GM18870 (cell line): ENCODE measurements around the gene KCNMA1.

Source experiments
- ATAC-seq: cut with Tn5 transposase; IDR thresholded peaks from one replicate; pipeline ENCODE4 v1.9.1; 2021; ENCODE audit warnings: moderate library complexity; ENCODE audit not compliant: unreplicated experiment

KCNMA1 gene

DNA sequence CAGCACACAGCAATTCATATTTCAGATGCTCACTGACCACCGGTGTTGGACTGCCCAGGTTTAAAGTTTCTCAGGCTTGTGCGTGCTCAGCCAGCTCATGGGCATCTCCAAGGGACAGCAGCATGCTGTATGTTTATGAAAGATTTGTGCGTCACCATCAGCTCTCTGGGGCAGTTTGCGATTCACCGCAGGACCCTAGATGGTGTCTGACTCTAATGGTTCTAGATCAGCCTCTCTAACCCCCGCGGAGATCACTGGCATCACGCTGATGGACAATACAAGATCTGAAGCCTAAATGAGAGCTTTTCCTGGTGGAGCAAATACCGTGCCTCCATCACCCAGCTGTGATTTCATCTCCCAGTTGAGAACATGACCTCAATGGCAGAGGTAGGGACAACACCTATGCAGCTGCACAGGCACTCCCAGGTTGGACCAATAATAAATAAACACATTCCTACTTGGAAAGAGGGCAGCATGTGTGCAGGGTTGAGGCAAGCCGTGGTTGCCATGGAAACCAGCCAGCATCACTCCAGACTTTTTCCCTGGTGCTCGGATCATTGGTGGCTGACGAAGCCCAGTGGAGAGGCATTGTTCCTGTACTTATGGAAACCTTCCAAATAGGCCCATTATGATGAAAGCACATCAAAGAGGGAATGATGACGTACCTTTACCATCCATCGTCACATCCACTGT is 253.6 kb downstream of the KCNMA1 start:
- ATAC-seq, result no peak

DNA sequence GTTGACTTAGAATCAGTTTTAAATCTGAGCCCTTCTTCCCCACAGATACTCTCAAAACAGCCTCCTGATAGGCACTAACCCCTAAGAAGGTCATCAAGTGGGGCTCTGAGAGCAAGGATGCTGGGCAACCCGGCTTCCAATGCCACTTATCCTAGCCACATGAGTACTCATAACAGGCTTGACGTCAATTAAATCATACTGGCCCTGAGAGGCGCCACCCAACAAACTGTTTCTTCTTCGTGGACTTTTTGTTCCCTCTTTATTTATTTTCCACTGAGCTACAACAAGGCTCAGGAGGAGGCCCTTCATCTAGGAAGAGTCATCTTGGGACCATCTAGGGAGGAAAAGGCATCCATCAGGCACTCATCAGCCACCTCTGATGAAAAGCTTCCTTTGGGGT is 255.9 kb downstream of the KCNMA1 start:
- ATAC-seq, result no peak

- no peak for ATAC-seq
Observed at GRCh38 chr10:77380723-77381122, 256.9 kb downstream of the KCNMA1 start.

GRCh38 chr10:77380191-77380590 is 257.4 kb downstream of the KCNMA1 start:
- no peak for ATAC-seq

DNA sequence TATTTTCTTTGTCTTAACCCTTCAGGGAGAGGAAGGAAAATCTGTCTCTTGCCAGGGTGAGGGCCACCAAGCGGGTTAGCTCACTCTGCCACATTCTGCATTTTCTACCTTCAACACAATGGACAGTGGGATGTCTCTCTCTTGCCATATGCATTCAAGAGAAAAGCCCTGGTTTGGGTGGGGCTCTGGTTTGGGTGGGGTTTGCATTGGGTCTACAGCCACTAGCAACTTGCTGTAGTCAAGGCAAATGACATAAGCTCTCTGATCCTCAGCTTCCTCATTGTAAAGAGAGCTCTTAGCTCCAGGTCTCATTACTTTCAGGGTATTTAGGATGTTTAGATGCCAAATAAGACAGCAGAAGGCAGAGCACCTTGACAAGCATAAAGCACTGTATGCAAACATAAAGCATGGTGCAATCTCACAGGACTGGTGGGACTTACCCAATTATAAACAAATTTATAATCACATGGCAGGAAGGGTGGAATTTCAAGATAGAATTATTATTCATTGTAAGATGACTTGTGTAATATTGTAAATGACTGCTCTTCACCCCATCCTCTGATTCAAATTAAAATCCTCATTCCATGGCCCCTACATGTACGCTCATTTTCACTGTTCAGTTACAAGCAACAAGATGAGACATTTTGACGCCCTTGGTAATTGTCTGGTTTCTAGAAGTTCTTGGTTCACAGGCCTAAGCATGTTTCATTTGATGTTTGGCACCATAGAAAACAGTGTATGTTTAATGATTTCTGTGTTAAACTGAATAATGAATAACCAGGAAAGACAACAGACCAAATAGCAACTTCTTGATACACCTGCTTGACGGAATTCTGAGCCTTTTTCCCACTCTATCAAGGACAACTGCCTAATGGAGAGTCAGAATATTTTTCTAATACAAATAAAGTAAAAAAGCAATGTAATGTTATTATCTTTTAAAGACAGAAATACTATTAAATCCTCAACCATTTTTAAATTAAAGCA is 258.9 kb downstream of the KCNMA1 start:
- ATAC-seq, result no peak

DNA sequence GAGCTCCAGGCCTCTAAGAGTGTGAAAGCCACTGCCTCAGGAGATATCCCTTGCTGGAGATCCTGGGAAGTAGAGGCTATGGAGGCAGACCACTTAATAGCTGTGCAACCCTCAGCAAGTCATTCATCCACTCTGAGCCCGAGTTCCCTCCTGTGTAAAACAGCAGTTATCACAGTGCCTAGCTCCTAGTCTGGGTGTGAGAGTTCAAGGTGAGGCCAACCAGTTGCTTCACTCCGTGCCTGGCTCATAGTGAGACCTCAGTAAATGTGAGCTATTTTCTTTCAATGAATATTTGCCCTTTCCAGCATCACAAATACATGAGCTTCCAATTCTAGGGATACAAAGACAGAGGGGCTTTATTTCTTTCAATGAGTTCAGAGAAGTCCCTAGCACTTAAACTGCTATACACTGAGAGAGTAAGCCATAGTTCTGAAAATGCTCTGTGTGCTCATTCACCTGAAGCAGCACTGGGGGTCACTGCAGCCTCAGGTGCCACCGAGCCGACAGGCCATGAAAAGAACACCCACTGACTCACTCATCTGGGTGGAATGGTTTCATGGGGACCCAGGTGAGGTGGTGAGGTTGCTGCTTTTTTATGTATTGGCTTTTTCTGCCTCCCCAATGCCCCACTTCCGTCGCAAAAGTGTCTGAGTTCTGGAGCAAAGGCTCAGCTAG is 259.8 kb downstream of the KCNMA1 start:
- ATAC-seq, result no peak

DNA sequence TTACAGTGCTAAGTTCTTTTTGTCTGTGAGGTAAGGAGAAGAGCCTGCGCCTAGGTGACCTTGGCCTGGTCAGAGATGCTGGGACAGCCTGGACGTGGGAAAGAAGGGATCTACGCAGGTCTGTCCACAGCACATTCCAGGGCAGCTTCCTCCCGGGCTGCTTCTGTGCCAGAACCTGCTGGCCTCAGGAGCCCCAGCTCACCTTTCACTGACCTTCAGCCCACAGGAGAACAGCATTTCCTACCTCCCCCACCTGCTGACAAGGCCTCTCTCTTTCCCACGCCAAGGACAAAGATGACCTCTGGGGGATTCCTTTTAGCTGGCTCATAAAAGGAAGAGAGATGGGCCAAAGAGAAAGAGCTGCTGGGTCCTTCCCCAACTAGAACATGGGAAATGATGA is 260.6 kb downstream of the KCNMA1 start:
- ATAC-seq, result no peak

GRCh38 chr10:77374189-77374656 is 263.4 kb downstream of the KCNMA1 start:
- no peak for ATAC-seq

DNA sequence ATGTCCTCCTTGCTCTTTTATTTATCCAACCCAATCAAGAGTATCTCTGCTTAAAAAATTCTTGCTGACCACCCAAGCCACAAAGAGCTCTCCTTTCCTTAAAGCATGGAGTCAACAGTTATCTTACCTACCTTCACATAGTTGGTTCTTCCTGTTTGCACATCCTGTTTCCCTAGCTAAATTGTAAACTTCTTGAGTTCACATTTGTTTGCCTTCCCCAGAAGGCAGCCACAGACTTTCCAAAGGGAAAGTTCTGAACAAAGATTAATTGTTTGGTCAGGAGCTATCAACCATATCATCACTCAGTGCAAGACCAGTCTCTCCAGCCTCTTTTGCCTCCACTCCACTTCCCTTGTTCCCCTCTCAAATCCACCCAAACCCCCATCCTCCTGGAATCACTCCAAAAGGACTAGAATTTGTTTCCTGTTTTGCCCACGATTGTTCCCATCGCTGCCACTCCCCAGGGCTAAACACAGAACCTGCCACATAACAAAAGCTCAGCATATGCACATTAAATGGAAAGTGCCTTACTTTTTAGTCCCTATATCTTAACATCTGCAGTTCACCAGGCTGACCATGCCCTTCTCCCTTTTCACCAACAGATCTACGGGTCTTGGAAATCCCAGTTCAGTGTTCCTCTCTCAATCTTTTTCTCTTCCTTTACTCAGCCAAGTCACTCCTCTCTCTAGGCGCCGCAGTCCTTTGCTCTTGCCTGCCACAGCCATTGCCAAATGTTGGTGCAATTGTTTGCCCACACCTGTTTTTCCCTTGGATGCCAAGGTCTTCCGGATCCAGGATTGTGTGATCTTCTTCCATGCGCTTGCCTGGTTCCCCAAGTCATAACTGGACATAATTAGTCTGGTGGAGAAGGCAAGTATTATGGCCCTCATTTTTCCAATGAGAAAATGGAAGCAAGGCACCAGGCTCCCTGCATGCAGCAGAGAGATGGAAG is 265.5 kb downstream of the KCNMA1 start:
- ATAC-seq, result no peak

GRCh38 chr10:77371421-77371820 is 266.2 kb downstream of the KCNMA1 start:
- ATAC-seq, result no peak

DNA sequence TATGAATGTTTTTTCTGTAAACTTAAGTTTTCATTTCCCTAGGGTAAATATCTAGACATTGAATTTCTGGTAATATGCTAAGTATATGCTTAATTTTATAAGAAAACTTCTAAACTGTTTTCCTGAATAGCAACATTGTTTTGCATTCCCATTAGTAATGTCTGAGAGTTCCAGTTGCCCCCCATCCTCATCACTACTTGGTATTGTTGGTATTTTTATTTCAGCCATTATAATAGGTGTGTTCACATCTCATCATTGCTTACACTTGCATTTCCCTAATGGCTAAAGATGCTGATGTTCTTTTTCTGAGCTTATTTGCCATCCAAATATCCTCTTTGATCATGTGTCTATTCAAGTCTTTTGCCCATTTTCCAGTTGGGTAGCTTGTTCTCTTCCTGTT is 269.6 kb downstream of the KCNMA1 start:
- ATAC-seq, result no peak

GRCh38 chr10:77363210-77363609 is 274.4 kb downstream of the KCNMA1 start:
- ATAC-seq, result no peak

- no peak for ATAC-seq
Observed at GRCh38 chr10:77361831-77362230, 275.8 kb downstream of the KCNMA1 start.

DNA sequence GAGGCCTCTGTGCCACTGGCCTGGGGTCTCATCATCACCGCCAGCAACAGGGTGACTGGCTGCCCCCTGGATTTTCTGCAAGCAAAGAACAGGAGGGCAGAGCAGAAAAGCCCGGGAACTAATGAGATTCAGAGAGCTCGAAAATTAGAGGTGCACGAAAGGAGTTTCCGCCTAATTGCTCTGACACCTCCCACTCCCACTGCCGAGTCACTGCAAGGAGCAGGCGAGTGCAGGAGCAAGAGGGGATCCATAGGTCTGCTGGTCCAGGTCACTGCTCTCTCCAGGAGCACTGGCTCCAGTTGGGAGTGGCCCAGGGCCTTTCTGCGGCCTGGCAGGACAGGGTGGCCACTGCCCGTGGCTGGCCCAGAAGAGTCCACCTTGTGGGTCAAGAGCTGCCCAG is 276.2 kb downstream of the KCNMA1 start:
- ATAC-seq, result no peak

- ATAC-seq, result no peak
Observed at GRCh38 chr10:77360835-77361234, 276.8 kb downstream of the KCNMA1 start.

DNA sequence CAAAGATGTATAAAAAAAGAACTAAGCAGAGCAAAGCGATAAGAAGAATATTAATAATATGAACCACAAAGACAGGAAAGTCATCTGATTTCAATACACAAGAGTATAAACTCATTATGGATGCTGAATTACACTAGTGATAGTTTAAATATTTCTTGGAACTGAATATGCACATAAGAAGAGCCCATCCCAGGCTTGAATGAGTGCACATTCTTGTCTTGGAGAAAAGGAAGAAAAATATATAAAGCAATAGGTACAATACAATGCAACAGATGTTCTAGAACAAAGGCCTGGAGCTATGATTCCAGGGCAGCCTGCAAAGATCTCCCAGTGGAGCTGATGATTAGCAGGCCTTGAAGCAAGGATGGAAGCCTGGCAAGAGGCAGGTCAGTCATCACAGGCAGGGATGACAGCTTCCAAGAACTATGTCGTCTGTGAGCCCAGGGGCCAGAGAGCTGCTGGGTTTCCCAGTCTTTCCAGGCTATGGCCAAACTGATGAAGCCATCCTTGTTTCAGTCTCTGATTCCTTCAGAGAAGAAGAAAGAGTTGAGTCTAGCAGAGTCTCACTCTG is 277.6 kb downstream of the KCNMA1 start:
- no peak for ATAC-seq

DNA sequence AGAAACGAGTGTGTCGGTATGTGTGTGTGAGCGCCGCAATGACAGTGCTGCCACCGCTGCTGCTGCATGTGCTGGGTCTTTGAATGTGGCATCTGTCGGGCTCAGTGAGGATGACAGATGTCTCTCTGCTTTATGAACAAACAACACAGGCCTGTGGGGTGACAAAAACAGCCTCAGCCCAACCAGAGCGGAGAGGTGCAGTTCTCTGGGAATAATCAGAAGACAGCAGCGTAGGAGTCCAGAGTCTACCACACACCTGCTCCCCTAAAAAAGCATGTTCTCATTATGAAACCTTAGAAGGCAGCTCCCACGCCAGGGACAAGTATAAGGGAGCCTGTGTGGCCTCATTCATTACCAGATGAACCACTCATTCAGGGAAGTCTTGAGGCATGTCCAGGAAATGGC is 278.3 kb downstream of the KCNMA1 start:
- no peak for ATAC-seq

GRCh38 chr10:77358656-77359055 is 279.0 kb downstream of the KCNMA1 start:
- no peak for ATAC-seq

- ATAC-seq, result no peak
Observed at GRCh38 chr10:77357611-77358310, 279.8 kb downstream of the KCNMA1 start.
